ENCODE data around the gene IQUB.

- TF ChIP-seq CTCF (IDR thresholded peaks at IDR 0.05) (no peak), POLR2A (IDR thresholded peaks at IDR 0.05) (no peak), POLR2AphosphoS5 (IDR thresholded peaks at IDR 0.05) (no peak)
These were observed 110.8 kb downstream of the IQUB start for GRCh38 chr7:123423622-123424021.
